Right renal cortex interstitium (tissue), 3 donors: ENCODE data around the gene FASTKD1. TPM values are rescaled to one million over a fixed set of nuclear protein-coding genes. Genes with fewer than 3 reads are reported as not detected.
"Not testable (repeated sequence)": the region's sequence is repeated elsewhere in the genome, so short reads cannot be mapped to it uniquely, and the experiment has no call there.

ENCODE experiments used
- DNase-seq, 3 donors: peaks; one replicate each; pipeline ENCODE4 v3.0.0-alpha.2; 2013; ENCODE audit warnings: low read depth in 3 of 3, low spot score in 2 of 3
- polyA plus RNA-seq, 3 donors: library from polyadenylated mRNA; unstranded; fragments of 120-200 nt; gene quantifications; one replicate each; pipeline ENCODE4 v1.2.1, GENCODE V29; 2013; ENCODE audit not compliant: insufficient read length in 3 of 3

Gene FASTKD1
- polyA plus RNA-seq, 3 donors: 31.6 to 32.3 (median 32.1) TPM

DNA sequence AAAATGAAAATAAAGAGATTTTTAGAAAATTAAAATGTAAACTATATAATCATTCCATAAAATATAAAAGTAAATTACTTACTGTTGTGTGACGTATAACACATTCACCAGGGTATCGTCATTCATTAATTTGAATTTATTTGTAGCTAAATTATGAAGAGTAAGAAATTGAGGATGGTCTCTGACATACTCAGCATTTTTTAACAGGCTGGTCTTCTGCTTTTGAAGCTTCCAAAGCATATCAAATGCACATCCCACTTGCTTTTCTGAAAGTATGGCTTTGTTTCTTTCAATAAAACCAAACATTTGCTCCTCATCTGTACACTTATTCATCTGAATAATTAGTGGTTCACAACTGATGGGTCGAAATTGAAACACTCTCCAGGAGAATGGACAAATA, 2.1 kb downstream of the FASTKD1 start:
- no peak for DNase-seq

DNA sequence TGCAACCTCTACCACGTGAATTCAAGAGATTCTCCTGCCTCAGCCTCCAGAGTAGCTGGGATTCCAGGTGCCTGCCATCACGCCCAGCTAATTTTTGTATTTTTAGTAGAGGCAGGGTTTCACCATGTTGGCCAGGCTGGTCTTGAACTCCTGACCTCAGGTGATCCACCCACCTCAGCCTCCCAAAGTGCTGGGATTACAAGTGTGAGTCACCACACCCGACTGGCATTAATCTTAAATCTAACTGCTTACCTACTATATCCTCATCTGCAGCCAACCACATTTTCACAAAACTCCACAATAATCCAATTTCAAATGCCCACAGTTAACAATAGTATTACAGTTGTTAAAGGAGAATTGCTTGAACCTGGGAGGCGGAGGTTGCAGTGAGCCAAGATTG, 2.9 kb downstream of the FASTKD1 start:
- DNase-seq: not testable (repeated sequence)

DNA sequence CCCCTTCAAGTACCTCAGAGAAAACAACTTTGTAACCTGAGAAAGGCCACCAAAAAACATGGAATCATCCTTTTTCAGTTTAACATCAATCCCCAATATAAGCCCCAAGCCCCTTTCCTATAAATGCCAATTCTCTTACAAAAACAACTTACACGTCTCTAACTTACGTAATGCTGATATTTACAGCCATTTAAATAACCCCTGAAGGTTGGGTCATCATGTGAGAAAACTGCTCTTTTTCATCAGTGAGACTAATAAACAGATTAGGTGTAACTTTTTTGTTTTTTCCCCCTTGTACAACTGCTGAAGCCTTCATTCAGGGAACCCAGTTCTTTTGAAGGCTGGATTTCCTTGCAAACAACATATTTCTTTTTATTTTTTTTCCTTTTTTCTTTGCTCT, 3.7 kb downstream of the FASTKD1 start:
- DNase-seq: no peak

DNA sequence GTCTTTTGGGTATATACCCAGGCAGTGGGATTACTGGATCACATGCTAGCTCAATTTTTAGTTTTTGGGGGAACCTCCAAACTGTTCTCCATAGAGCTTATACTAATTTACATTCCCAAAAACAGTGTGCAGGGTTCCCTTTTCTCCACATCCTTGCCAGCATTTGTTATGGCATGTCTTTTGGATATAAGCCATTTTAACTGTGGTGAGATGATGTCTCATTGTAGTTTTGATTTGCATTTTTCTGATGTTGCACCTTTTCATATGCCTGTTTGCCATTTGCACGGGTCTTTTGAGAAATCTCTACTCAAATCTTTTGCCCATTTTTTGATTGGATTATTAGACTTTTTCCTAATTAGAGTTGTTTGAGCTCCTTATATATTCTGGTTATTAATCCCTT, 8.0 kb downstream of the FASTKD1 start:
- DNase-seq: no peak

DNA sequence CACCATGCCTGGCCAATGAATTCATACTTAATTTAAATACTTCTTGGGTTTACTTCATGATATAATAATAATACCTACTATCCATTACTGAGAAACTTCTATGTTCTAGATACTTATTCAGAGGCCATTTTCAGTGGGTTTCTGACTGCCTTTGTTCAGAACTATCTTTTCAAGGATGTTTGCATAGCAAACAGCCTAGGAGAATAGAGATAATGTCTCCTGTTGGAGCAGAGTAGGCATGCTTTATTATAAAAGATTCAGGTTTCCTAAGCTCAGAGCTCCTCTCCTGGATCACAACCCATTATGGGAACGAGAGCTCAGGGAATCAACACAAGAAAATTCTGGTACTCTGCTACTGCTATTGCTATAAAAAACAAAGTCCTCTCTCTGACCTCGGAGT, 11.1 kb downstream of the FASTKD1 start:
- DNase-seq: no peak

DNA sequence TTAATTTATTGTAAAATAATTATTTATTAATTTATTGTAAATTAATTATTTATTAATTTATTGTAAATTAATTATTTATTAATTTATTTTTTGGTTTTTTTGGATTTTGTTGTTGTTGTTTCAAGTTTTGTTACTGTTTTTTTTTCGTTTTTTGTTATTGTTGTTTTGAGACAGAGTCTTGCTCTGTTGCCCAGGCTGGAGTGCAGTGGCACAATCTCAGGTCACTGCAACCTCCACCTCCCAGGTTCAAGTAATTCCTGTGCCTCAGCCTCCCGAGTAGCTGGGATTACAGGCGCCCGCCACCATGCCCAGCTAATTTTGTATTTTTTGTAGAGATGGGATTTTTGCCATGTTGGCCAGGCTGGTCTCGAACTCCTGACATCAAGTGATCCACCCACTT, 11.6 kb downstream of the FASTKD1 start:
- not testable (repeated sequence) for DNase-seq

DNA sequence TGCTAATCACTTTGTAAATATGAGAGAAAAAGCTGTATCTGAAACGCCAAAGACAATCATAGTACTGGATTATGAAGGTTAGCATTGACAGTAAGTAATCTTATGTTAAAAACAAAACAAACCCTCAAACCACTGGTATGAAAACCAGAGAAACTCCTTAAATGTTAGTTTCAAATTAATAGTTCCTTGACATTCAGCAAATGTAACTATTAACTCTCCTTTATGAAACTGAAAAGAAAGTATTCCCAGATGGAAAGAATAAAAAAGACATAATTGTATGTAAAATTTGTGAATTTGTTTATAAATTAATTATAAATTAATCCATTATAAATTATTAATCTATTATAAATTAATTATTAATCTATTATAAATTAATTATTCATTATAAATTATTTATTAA, 12.3 kb downstream of the FASTKD1 start:
- DNase-seq: no peak

DNA sequence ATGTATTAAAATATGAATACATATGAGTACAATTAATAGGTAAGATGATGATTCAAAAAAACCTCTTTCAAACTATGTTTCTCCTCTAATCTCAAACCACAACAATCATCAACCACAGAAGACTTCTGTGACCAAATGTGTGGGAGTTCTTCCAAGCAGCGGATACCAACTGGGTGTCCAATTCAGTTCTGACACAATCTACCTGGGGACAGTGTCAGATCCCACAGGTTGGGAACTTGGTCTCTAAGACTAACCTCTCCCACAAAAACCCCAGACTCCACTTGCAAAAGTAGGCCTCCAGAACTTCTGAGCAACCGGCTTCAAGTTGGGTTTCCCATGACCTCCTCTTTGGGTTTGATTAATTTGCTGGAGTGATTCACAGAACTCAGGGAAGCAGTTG, 26.9 kb downstream of the FASTKD1 start:
- DNase-seq: no peak

DNA sequence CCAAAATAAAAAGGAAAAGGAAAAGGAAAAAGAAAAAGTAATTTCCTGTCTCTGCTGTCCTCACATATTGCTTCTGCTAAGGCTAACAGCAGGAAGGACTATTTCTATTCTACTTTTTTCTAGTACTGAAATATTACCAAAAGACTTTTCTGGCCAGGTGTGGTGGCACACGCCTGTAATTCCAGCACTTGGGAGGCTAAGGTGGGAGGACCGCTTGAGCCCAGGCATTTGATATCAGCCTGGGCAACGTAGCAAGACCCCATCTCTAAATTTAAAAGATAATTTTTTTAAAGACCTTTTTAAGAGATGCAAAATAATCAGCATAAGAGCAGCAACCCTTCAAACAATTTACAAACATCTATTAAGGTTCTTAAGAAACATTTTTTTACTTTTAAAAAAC, 31.2 kb downstream of the FASTKD1 start:
- DNase-seq: no peak

DNA sequence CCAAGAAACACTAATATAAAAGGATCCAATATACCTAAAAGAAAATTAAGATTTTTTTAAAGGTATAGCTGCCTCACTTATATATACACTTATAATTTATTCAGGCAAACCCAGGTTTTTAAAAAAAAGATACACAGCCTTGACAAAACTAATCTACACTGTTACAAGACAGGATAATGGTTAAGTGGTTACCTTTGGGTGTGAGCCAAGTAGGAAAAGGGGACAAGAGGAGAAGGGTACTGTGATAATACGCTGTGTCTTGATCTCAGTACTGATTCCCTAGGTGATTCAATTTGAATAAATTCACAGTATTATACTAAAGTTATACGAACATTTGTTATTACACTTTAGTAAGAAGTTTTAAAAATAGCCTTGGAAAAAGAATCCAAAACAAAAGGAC, 33.5 kb downstream of the FASTKD1 start:
- no peak for DNase-seq

DNA sequence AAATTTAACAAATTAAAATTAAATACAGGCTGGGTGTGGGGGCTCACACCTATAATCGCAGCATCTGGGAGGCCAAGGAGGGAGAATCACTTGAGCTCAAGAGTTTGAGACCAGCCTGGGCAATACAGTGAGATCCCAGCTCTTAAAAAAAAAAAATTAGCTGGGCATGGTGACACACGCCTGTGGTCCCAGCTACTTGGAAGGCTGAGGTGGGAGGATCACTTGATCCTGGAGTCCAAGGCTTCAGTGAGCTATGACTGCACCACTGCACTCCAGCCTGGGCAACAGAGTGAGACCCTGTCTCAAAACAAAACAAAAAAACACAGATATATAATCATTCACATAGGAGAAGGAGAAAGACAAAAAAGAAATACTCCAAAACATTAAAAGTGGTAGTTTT, 34.2 kb downstream of the FASTKD1 start:
- not testable (repeated sequence) for DNase-seq

DNA sequence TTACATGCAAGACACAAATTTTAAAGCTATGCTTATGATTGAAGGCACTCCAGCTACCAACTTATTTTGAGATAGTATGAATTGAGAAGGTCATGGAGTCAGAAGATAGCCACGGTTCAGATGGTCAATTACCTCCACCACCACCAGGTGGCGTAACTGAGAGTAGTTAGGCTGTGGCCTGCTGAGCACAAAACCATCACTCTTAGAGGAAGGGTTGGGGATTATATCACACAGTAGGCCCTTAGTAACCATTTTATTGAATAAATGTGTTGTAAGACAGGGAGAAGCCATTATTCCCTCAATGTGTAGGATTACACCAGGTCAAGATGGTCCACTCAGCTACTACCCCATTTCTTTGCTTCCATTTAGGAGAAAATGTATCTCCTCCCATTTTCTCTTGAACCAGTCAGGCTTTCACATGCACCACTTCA, 45.4 kb downstream of the FASTKD1 start:
- peak in 2 of 3 donors; percentile 10 to 16 for DNase-seq

DNA sequence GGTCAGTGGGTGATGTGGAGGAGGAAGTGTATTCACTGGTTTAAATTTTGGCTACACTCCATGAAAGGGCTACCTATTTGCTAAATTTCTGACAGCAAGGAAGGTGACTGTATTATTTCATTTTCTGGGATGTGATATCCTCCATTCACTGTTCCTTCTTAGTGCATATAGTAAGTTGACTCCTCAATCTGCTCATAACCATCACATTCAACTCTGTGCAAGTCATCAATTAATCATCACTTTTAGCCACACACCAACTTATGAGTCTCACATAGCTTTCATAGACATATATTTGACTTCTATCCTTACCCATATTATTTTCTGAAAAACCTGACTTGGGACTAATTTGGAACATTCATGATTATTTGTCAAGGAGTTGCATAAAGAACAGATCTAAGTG, 47.2 kb downstream of the FASTKD1 start:
- DNase-seq: no peak

DNA sequence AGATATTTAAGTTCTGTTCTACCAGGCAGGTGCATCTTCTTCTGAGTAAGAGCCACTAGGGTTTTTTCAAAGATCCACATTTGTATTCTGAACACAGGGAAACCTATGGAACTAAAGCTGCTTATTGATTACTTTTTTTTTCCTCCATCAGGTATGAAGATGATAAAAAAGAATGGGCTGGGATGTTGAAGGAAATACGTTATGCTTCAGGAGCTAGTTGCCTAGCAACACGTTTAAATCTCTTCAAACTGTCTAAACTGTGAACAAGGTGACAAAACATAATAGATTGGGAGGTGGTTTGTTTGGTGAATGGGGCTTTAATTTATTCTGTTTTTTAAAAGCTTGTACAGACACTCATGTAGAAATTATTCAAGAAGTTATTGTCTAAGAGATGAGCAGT, 48.2 kb downstream of the FASTKD1 start:
- no peak for DNase-seq

DNA sequence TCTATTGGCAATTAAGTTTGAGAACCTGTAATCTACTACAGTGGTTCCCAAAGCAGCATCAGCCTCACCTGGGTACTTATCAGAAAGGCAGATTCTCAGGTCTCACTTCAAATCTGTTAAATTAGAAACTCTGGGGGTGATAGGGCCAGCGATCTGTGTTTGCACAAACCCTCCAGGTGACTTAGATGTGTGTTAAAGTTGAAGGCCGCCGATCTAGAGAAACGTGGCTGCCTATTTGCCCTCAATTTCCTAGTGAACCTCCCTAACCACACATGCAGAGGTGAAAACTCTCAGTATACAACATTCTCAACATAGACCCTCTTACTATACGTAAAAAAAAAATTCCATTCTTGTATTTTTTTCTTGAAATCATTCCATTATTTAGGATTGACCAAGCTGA, 50.0 kb downstream of the FASTKD1 start:
- no peak for DNase-seq

DNA sequence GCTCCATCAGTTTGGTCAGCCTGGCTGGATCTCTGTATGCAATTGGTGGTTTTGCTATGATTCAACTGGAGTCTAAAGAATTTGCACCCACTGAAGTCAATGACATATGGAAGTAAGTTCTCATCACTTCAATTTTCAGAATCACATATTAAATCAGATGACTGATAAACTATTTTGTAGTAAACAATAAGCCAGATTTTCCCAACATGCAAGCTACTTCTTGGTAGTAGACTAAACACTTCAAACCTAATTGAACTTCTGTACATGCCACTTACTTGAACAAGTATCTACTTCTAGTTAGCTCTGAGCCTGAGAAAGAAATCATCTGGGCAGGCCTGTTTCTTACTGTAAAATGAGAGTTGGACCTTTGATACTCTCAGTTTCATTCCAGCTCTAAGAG, 52.8 kb downstream of the FASTKD1 start:
- no peak for DNase-seq

DNA sequence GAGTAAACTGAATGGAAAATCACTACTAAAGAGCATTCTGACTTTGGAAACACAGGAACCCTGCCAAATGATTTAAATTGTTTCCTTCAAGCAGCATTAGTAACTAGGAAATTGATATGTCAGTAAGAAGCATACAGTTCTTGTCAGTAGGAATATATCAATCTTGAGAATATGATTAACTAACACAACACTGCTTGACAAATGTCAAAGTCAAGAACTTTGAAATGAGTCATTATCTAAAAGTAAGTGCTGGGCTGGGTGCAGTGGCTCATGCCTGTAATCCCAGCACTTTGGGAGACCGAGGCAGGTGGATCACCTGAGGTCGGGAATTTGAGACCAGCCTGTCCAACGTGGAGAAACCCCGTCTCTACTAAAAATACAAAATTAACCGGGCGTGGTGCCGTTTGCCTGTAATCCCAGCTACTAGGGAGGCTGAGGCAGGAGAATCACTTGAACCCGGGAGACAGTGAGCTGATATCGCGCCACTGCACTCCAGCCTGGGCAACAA, 57.1 kb downstream of the FASTKD1 start:
- DNase-seq: not testable (repeated sequence)

DNA sequence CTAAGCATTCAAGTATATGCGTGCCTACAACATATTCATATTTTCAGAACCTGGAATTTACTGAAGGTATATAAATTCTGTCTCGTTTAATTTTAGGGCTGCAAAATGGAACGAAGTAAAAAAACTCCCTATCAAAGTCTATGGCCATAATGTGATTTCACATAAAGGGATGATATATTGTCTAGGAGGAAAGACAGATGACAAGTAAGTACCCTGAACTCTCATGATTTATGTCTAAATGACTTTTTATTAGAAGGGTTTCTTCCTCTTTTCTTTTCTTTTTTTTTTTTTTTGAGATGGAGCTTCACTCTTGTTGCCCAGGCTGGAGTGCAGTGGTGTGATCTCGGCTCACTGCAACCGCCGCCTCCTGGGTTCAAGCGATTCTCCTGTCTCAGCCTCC, 58.9 kb downstream of the FASTKD1 start:
- DNase-seq: not testable (repeated sequence)

DNA sequence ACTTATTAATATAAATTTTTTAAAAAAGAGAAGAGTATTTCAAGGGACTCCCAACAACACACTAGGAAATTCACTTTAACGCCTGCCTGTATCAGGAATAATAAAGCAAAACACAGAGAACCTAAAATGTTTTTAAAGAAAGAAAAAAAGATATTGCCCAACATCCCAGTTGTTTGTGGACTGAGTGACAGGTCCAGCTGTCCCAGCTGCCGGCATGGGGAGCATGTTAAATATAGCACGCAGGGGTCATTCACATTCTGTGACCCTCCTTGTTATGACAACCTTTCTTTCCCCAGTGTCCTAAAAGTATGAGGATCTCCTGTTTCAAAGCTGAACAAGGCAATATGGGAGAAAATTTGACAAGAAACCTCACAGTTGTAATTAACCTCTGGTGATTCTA, 59.7 kb downstream of the FASTKD1 start:
- no peak for DNase-seq

DNA sequence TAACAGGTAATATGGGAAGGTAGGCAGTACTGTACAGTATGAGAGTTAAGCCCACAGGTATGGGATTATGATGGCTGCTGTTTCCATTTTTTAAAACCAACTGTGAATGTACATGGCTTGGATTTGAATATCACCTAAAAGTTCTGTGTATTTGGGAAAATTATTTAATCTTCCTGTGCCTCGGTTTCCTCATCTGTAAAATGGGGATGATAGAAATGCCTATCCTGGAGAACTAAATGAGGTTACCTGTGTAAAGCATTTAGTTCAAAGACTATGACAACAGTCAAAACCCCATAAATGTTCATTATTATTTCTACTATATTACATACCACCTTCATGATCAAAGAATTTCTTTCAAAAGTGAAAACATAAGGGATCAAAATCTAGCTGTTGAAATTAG, 60.6 kb downstream of the FASTKD1 start:
- DNase-seq: no peak

DNA sequence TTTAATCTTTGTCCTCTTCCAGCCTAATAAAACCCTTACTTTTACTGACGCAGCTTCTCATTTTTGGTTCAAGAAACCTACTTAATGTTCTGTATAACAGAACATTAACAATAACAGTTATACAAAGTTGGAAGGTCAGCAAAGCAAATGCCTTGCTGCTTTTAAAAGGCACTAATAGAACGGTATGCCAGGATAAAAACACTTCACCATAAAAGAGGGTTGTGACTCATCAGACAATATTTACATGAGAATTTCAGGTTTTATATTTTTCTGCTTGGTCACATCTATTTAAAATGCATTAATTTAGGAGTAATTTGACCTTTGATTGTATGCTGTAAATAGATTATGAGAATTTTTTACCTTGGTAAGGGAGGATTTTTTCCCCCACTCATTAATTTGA, 61.1 kb downstream of the FASTKD1 start:
- no peak for DNase-seq

DNA sequence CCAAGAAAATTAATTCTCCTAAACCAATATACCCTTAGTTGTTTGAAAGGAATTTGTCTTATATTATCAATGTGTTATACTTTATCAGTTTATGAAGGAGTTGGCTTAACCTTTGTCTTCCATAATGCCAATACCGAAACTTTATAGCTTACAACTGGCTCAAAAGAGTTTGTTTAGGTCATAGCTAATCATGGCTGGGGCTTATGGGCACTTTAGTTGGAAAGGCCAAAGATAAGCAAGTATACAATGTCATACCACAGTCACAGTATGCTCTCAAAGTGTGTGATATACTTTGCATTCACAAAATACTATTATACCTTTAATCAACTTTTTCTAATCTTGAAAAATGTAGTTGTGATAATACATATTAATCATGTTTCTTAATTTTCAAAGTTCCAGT, 61.8 kb downstream of the FASTKD1 start:
- no peak for DNase-seq

DNA sequence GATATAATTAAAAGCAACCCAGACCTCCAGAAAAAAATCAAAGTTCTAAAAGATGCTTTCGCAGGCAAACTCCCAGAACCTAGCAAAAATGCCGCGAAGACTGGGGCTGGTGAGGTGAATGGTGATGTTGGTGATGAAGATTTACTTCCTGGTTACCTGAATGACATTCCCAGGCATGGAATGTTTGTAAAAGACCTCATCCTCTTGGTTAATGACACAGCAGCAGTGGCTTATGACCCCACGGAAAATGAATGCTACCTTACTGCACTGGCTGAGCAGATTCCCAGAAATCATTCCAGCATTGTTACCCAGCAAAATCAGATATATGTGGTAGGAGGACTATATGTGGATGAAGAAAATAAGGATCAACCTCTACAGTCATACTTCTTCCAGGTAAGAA, 63.2 kb downstream of the FASTKD1 start:
- DNase-seq: no peak

DNA sequence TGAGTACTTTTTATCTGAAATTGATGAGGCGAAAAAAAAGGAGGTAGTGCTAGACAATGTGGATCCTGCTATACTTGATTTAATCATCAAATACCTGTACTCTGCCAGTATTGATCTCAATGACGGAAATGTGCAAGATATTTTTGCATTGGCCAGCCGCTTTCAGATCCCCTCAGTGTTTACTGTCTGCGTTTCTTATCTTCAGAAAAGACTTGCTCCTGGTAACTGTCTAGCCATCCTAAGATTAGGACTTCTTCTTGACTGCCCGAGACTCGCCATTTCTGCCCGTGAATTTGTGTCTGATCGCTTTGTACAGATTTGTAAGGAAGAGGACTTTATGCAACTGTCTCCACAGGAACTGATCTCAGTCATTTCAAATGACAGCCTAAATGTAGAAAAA, 63.7 kb downstream of the FASTKD1 start:
- DNase-seq: no peak
